Liver (tissue), 9 donors: Measurements from ENCODE around the gene MECR. TPM values are rescaled to one million over a fixed set of nuclear protein-coding genes. Genes with fewer than 3 reads are reported as not detected.

ENCODE experiments used
- DNase-seq: peaks from one replicate; pipeline ENCODE4 v3.0.0-alpha.2; 2017; ENCODE audit warnings: low spot score
- H3K27ac ChIP-seq, 2 donors: one replicate each; pipeline ENCODE4 v1.7.0; 2013; ENCODE audit warnings: inconsistent platforms in 2 of 2, low read length in 2 of 2, control low read depth in 1 of 2, low read depth in 1 of 2, mild to moderate bottlenecking in 1 of 2
- H3K27me3 ChIP-seq, 4 donors: one replicate each; pipeline versions ENCODE4 v1.6.1 to v1.7.0; 2013; ENCODE audit warnings: low read length in 3 of 4, inconsistent platforms in 1 of 4, mild to moderate bottlenecking in 1 of 4, moderate library complexity in 1 of 4; ENCODE audit not compliant: control insufficient read depth in 4 of 4, insufficient read depth in 4 of 4
- H3K36me3 ChIP-seq, 4 donors: one replicate each; pipeline versions ENCODE4 v1.6.1 to v1.7.0; 2013; ENCODE audit warnings: low read length in 3 of 4, mild to moderate bottlenecking in 3 of 4, low read depth in 1 of 4, moderate library complexity in 1 of 4; ENCODE audit not compliant: control insufficient read depth in 4 of 4, insufficient read depth in 3 of 4
- H3K4me1 ChIP-seq, 4 donors: one replicate each; pipeline versions ENCODE4 v1.6.1 to v1.7.0; 2013; ENCODE audit warnings: low read length in 3 of 4, mild to moderate bottlenecking in 3 of 4, moderate library complexity in 1 of 4; ENCODE audit not compliant: control insufficient read depth in 4 of 4, insufficient read depth in 4 of 4
- H3K4me3 ChIP-seq, 3 donors: one replicate each; pipeline versions ENCODE4 v1.6.1 to v1.7.0; 2013; ENCODE audit warnings: low read length in 3 of 3, control low read depth in 1 of 3, low read depth in 1 of 3, mild to moderate bottlenecking in 1 of 3
- H3K9ac ChIP-seq, 2 donors: one replicate each; pipeline ENCODE4 v1.7.0; 2013; ENCODE audit warnings: low read length in 2 of 2, mild to moderate bottlenecking in 2 of 2, moderate library complexity in 2 of 2, control low read depth in 1 of 2, low read depth in 1 of 2
- H3K9me3 ChIP-seq, 4 donors: one replicate each; pipeline versions ENCODE4 v1.6.1 to v1.7.0; 2013; ENCODE audit warnings: low read length in 3 of 4; ENCODE audit not compliant: control insufficient read depth in 4 of 4
- ATF3 ChIP-seq: IDR thresholded peaks from 2 replicates; pipeline ENCODE4 v1.6.1; 2016; ENCODE audit warnings: antibody characterized with exemption
- EGR1 ChIP-seq, 2 donors: IDR thresholded peaks; 2 replicates each; pipeline ENCODE4 v1.6.1; 2016 to 2018; ENCODE audit warnings: antibody characterized with exemption in 2 of 2, low read depth in 2 of 2
- FOXA2 ChIP-seq: IDR thresholded peaks from 2 replicates; pipeline ENCODE4 v1.6.1; 2016; ENCODE audit warnings: antibody characterized with exemption
- GABPA ChIP-seq, 2 donors: IDR thresholded peaks in 1 of 2; conservative IDR thresholded peaks in 1 of 2; 2 replicates each; pipeline ENCODE4 v1.6.1; 2016; ENCODE audit warnings: antibody characterized with exemption in 2 of 2, mild to moderate bottlenecking in 1 of 2, moderate library complexity in 1 of 2
- HNF4A ChIP-seq, 2 donors: conservative IDR thresholded peaks; 2 replicates each; pipeline ENCODE4 v1.6.1; 2016; ENCODE audit warnings: antibody characterized with exemption in 2 of 2, mild to moderate bottlenecking in 2 of 2
- HNF4G ChIP-seq: IDR thresholded peaks from 2 replicates; pipeline ENCODE4 v1.6.1; 2016; ENCODE audit warnings: antibody characterized with exemption
- JUND ChIP-seq, 2 donors: IDR thresholded peaks; 2 replicates each; pipeline ENCODE4 v1.6.1; 2016; ENCODE audit warnings: antibody characterized with exemption in 2 of 2
- MAX ChIP-seq: IDR thresholded peaks from 2 replicates; pipeline ENCODE4 v1.6.1; 2016; ENCODE audit warnings: antibody characterized with exemption
- NR2F2 ChIP-seq: IDR thresholded peaks from 2 replicates; pipeline ENCODE4 v1.6.1; 2016; ENCODE audit warnings: antibody characterized with exemption
- RAD21 ChIP-seq, 2 donors: IDR thresholded peaks; 2 replicates each; pipeline ENCODE4 v1.6.1; 2016; ENCODE audit warnings: antibody characterized with exemption in 2 of 2, mild to moderate bottlenecking in 2 of 2
- RXRA ChIP-seq, 2 donors: IDR thresholded peaks; 2 replicates each; pipeline ENCODE4 v1.6.1; 2017 to 2018; ENCODE audit warnings: antibody characterized with exemption in 2 of 2, mild to moderate bottlenecking in 1 of 2
- SP1 ChIP-seq: IDR thresholded peaks from 2 replicates; pipeline ENCODE4 v1.6.1; 2018; ENCODE audit warnings: antibody characterized with exemption, mild to moderate bottlenecking
- YY1 ChIP-seq: IDR thresholded peaks from 2 replicates; pipeline ENCODE4 v1.6.1; 2016; ENCODE audit warnings: antibody characterized with exemption, mild to moderate bottlenecking
- WGBS: extraction: QIAGEN DNeasy Blood & Tissue Kit; methylation state at CpG from one replicate; pipeline ENCODE4 v1.1.7; 2013; 5-methylcytosine and 5-hydroxymethylcytosine counted together
- polyA plus RNA-seq, 2 donors: library from polyadenylated mRNA; stranded (reverse) in 1 of 2; unstranded in 1 of 2; fragments of 200-250 nt in 1 of 2; fragments of >200 nt in 1 of 2; fragmentation: Nextera tagmentation in 1 of 2; extraction: Ambion mirVana in 1 of 2; gene quantifications; one replicate each; pipeline versions ENCODE4 v1.2.1 to v1.2.3, GENCODE V29; 2013 to 2015
- total RNA-seq, 2 donors: library from RNA; depleted of rRNA; stranded (reverse); fragments of >200 nt; gene quantifications; one replicate each; pipeline ENCODE4 v1.2.3, GENCODE V29; 2014
- TF ChIP-seq, protein P1 (sequence below): fragments of 150-350 bp; IDR thresholded peaks from 2 replicates; pipeline ENCODE4 v1.5.1; 2017; ENCODE audit warnings: improper control_type of control experiment, low read depth, low read length; ENCODE audit not compliant: missing input control
- TF ChIP-seq, protein P2 (sequence below): IDR thresholded peaks from 2 replicates; pipeline ENCODE4 v1.6.1; 2016; ENCODE audit warnings: antibody characterized with exemption
- donor health status: healthy.
- donor health status: healthy.
- donor health status: healthy.
- donor health status: healthy.
- donor health status: healthy.

MECR gene
- total and polyA plus RNA-seq, 4 donors, result 7.5 to 19.9 (median 13.2) TPM

- Histone ChIP-seq H3K27ac (no peak overlapping the region), H3K36me3 (no peaks in the 10 kb centered on the region), H3K4me1 (peaks cover 6 to 27% (median 17%) of the 10 kb centered on the region in 4 donors), H3K4me3 (no peak overlapping the region), H3K9ac (no peak overlapping the region), H3K9me3 (no peaks in the 10 kb centered on the region), H3K27me3 (no peaks in the 10 kb centered on the region)
- 59% methylated on average over 4 of the region's 4 CpGs for WGBS
- DNase-seq, result no peak
- TF ChIP-seq RAD21 (IDR thresholded peaks at IDR 0.05), result peak; percentile 22 to 29
- TF ChIP-seq SP1, result no peak
- no peak for TF ChIP-seq EGR1 (IDR thresholded peaks at IDR 0.05; ENCODE audit: low read depth in 2 of 2)
- TF ChIP-seq MAX, result no peak
- TF ChIP-seq HNF4G, result no peak
- no peak for TF ChIP-seq RXRA (IDR thresholded peaks at IDR 0.05)
- TF ChIP-seq NR2F2, result no peak
Measured at GRCh38 chr1:29240400-29240837, 9.7 kb upstream of the MECR start.

DNA sequence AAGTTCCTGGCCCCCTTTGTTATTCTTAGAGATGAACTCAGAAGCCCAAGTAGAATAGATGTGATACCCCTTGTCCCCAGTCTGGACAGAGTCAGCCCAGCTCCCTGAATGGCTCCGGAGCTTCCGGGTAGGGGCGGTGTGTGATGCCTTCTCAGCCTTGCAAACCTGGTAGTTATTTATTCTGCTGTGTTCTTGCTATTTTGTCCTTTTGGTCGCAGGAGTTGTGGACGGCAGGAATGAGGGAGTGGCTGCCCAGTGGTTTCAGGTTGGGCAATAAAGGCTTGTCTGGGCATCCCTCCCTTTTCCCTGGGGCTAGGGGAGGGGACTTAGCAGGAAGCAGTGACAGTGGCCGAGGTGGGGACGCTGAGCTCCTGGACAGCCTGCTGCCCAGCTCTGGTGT lies 8.4 kb upstream of the MECR start:
- H3K9ac ChIP-seq, result no peak overlapping the region
- peaks cover 6 to 27% (median 17%) of the 10 kb centered on the region in 4 donors for H3K4me1 ChIP-seq
- no peak overlapping the region for H3K27ac ChIP-seq
- H3K27me3 ChIP-seq, result no peaks in the 10 kb centered on the region
- TF ChIP-seq SP1 (peak; percentile 15), HNF4A (conservative IDR thresholded peaks at IDR 0.05) (peak in 1 of 2 donors; percentile 11), YY1 (no peak), ATF3 (no peak), RXRA (IDR thresholded peaks at IDR 0.05) (peak in 1 of 2 donors; percentile 9)
- H3K9me3 ChIP-seq, result no peaks in the 10 kb centered on the region
- 57% methylated on average over 7 of the region's 7 CpGs for WGBS
- no peak for DNase-seq
- H3K36me3 ChIP-seq, result no peaks in the 10 kb centered on the region
- H3K4me3 ChIP-seq, result no peak overlapping the region

GRCh38 chr1:29238620-29239002 lies 7.9 kb upstream of the MECR start:
- peak overlapping the region; percentile 49 to 67 for H3K27ac ChIP-seq
- H3K27me3 ChIP-seq, result no peaks in the 10 kb centered on the region
- 42% methylated on average over 11 of the region's 11 CpGs for WGBS
- no peaks in the 10 kb centered on the region for H3K36me3 ChIP-seq
- DNase-seq, result no peak
- TF ChIP-seq JUND (IDR thresholded peaks at IDR 0.05), result no peak
- no peak for TF ChIP-seq HNF4G
- TF ChIP-seq FOXA2, result no peak
- TF ChIP-seq, protein P1, sequence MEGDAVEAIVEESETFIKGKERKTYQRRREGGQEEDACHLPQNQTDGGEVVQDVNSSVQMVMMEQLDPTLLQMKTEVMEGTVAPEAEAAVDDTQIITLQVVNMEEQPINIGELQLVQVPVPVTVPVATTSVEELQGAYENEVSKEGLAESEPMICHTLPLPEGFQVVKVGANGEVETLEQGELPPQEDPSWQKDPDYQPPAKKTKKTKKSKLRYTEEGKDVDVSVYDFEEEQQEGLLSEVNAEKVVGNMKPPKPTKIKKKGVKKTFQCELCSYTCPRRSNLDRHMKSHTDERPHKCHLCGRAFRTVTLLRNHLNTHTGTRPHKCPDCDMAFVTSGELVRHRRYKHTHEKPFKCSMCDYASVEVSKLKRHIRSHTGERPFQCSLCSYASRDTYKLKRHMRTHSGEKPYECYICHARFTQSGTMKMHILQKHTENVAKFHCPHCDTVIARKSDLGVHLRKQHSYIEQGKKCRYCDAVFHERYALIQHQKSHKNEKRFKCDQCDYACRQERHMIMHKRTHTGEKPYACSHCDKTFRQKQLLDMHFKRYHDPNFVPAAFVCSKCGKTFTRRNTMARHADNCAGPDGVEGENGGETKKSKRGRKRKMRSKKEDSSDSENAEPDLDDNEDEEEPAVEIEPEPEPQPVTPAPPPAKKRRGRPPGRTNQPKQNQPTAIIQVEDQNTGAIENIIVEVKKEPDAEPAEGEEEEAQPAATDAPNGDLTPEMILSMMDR, result no peak
- TF ChIP-seq, protein P2, sequence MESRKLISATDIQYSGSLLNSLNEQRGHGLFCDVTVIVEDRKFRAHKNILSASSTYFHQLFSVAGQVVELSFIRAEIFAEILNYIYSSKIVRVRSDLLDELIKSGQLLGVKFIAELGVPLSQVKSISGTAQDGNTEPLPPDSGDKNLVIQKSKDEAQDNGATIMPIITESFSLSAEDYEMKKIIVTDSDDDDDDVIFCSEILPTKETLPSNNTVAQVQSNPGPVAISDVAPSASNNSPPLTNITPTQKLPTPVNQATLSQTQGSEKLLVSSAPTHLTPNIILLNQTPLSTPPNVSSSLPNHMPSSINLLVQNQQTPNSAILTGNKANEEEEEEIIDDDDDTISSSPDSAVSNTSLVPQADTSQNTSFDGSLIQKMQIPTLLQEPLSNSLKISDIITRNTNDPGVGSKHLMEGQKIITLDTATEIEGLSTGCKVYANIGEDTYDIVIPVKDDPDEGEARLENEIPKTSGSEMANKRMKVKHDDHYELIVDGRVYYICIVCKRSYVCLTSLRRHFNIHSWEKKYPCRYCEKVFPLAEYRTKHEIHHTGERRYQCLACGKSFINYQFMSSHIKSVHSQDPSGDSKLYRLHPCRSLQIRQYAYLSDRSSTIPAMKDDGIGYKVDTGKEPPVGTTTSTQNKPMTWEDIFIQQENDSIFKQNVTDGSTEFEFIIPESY, result no peak
- TF ChIP-seq GABPA (IDR thresholded peaks at IDR 0.05 in 1 of 2, conservative IDR thresholded peaks at IDR 0.05 in 1 of 2), result no peak
- TF ChIP-seq RXRA (IDR thresholded peaks at IDR 0.05), result peak in 1 of 2 donors; percentile 1
- H3K4me3 ChIP-seq, result peak overlapping the region in 2 of 3 donors; percentile 71 to 82
- H3K4me1 ChIP-seq, result peaks cover 6 to 27% (median 17%) of the 10 kb centered on the region in 4 donors
- H3K9me3 ChIP-seq, result no peaks in the 10 kb centered on the region
- no peak overlapping the region for H3K9ac ChIP-seq
